Measurements from ENCODE around the gene TRIM7.

TRIM7 gene

GRCh38 chr5:181231432-181231831 lies 26.4 kb upstream of the TRIM7 start:
- no peak overlapping the region for H3K27ac ChIP-seq
- no peak for TF ChIP-seq ZFX (IDR thresholded peaks at IDR 0.05; ENCODE audit: borderline replicate concordance)
- TF ChIP-seq, protein P1, sequence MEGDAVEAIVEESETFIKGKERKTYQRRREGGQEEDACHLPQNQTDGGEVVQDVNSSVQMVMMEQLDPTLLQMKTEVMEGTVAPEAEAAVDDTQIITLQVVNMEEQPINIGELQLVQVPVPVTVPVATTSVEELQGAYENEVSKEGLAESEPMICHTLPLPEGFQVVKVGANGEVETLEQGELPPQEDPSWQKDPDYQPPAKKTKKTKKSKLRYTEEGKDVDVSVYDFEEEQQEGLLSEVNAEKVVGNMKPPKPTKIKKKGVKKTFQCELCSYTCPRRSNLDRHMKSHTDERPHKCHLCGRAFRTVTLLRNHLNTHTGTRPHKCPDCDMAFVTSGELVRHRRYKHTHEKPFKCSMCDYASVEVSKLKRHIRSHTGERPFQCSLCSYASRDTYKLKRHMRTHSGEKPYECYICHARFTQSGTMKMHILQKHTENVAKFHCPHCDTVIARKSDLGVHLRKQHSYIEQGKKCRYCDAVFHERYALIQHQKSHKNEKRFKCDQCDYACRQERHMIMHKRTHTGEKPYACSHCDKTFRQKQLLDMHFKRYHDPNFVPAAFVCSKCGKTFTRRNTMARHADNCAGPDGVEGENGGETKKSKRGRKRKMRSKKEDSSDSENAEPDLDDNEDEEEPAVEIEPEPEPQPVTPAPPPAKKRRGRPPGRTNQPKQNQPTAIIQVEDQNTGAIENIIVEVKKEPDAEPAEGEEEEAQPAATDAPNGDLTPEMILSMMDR (IDR thresholded peaks at IDR 0.05) = no peak

DNA sequence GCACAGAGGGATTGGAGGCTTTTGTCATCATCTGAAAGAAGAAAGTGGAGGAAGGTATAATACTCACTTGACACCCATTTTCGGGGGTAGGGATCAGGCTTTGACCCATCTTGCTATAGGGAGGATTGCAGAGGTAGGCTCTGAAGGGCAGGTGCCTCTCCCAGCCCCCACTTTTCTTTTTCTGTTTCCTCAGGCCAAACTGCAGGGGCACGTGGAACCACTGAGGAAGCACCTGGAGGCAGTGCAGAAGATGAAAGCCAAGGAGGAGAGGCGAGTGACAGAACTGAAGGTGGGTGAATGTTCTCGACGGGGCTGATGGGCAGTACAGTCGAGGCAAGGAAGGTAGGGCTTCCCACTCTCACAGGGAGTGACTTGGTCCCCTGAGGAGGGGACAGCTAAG lies 25.6 kb upstream of the TRIM7 start:
- no peak overlapping the region for H3K27ac ChIP-seq
- TF ChIP-seq, protein P1 (IDR thresholded peaks at IDR 0.05) = no peak

DNA sequence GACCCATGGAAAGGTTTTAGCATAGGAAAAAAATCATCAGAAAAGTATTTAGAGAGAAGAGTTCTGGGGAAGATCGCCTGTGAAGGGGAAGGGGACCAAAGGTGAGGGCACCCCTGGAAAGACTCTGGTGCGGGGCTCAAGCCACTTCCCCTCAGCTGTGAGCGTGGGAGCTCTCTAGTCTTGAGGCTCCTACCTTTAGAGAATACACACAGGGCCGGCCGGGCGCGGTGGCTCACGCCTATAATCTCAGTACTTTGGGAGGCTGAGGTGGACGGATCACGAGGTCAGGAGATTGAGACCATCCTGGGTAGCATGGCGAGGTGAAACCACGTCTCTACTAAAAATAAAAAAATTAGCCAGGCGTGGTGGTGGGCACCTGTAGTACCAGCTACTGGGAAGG lies 25.0 kb upstream of the TRIM7 start:
- no peak for TF ChIP-seq ZFX (IDR thresholded peaks at IDR 0.05; ENCODE audit: borderline replicate concordance)
- TF ChIP-seq, protein P1 (IDR thresholded peaks at IDR 0.05) = no peak
- H3K27ac ChIP-seq = no peak overlapping the region

GRCh38 chr5:181224390-181225229 lies 19.6 kb upstream of the TRIM7 start:
- H3K27ac ChIP-seq = peak overlapping the region; percentile 99
- TF ChIP-seq, protein P1 (IDR thresholded peaks at IDR 0.05) = no peak
- no peak for TF ChIP-seq ZFX (IDR thresholded peaks at IDR 0.05; ENCODE audit: borderline replicate concordance)

DNA sequence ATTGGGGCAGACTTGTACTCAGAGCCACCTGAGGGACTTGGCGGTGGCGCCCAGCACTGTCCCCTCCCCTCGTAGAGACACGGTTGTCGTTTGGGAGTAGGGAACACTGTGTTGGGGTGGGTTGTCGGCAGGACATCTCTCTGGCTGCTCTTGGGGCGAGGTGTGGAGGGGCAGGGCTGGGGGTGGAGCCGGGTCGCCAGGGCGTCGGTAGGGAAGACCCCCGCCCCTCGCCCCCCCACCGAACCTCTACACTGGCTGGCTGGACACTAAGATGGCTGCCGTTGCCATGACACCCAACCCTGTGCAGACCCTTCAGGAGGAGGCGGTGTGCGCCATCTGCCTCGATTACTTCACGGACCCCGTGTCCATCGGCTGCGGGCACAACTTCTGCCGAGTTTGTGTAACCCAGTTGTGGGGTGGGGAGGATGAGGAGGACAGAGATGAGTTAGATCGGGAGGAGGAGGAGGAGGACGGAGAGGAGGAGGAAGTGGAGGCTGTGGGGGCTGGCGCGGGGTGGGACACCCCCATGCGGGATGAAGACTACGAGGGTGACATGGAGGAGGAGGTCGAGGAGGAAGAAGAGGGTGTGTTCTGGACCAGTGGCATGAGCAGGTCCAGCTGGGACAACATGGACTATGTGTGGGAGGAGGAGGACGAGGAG lies 18.9 kb upstream of the TRIM7 start:
- peak overlapping the region; percentile 99 for H3K27ac ChIP-seq
- no peak for TF ChIP-seq ZFX (IDR thresholded peaks at IDR 0.05; ENCODE audit: borderline replicate concordance)
- TF ChIP-seq, protein P1 (IDR thresholded peaks at IDR 0.05) = no peak

DNA sequence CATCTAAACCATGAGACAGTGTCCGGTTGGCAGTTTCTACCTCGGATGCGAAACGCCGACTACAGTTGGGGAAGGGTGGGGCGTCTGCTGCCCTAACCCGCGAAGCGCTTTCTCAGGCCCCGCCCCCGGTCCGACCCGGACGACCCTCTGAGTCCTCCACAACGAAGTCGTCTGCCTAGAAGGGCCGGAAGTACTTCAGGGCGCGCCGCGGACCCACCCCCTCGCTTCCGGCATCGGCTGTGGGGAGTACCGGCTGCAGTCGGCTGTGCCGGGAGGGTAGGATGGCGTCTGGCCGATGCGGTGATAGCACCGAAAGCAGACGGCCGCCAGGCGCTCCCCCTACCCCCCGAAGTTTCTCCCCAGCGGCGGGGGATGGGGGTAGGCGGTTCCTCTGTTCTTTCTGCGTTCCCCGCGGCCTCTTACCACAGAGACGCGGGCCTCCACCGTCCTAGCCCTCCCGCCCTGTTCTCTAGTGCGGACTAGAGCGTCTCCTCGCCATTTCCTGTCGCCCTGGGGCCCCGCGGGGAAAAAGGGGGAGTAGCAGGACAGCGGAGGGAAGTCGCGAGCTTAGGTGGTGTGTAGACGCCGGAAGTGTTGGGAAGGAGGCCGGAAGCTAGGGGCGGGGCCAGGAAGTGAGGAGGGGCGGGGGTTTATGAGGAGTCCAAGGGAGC lies 18.2 kb upstream of the TRIM7 start, which contains the start of gene TRIM41:
TSS of gene TRIM41 (plus strand) at position 224 of the 671 bp plus-strand sequence. CDS start 719 bp downstream, outside the sequence.
- peak within 1 kb of the TSS; percentile 99 for H3K27ac ChIP-seq
- no peak for TF ChIP-seq ZFX (IDR thresholded peaks at IDR 0.05; ENCODE audit: borderline replicate concordance)
- TF ChIP-seq, protein P1 (IDR thresholded peaks at IDR 0.05) = 0 out of 2 replicates have a peak, but pooled peaks have one; percentile 11
